Activated T-helper 1 cell treated with Interleukin-2 at 50 U/mL for 16 hours (primary cell): Measurements from ENCODE around the gene NINL.
"Not testable (repeated sequence)": the region's sequence is repeated elsewhere in the genome, so short reads cannot be mapped to it uniquely, and the experiment has no call there.

ENCODE experiments used
- DNase-seq: peaks from one replicate; pipeline ENCODE4 v3.0.0-alpha.2; 2020; ENCODE audit warnings: low read depth

Gene NINL

GRCh38 chr20:25592135-25592852, 7.0 kb upstream of the NINL start:
- DNase-seq = no peak

- not testable (repeated sequence) for DNase-seq
Measured at GRCh38 chr20:25590778-25591177, 5.4 kb upstream of the NINL start.

- DNase-seq = no peak
Measured at GRCh38 chr20:25588491-25588890, 3.2 kb upstream of the NINL start.

- DNase-seq = no peak
Measured at GRCh38 chr20:25587536-25587935, 2.2 kb upstream of the NINL start.

- no peak for DNase-seq
Measured at GRCh38 chr20:25586877-25587276, 1.5 kb upstream of the NINL start.

GRCh38 chr20:25583607-25584006, 1.7 kb downstream of the NINL start:
- not testable (repeated sequence) for DNase-seq

- DNase-seq = no peak
Measured at GRCh38 chr20:25580711-25581110, 4.6 kb downstream of the NINL start.

GRCh38 chr20:25579081-25579770, 6.1 kb downstream of the NINL start:
- DNase-seq = no peak

GRCh38 chr20:25576783-25577530, 8.4 kb downstream of the NINL start:
- no peak for DNase-seq

GRCh38 chr20:25574411-25574810, 10.9 kb downstream of the NINL start:
- no peak for DNase-seq

GRCh38 chr20:25573288-25574251, 11.8 kb downstream of the NINL start:
- DNase-seq = no peak

GRCh38 chr20:25571817-25572216, 13.5 kb downstream of the NINL start:
- no peak for DNase-seq

GRCh38 chr20:25571240-25571639, 14.1 kb downstream of the NINL start:
- no peak for DNase-seq

- no peak for DNase-seq
Measured at GRCh38 chr20:25570148-25570530, 15.2 kb downstream of the NINL start.

GRCh38 chr20:25567286-25567685, 18.0 kb downstream of the NINL start:
- no peak for DNase-seq

- no peak for DNase-seq
Measured at GRCh38 chr20:25566821-25567220, 18.5 kb downstream of the NINL start.

GRCh38 chr20:25565578-25566157, 19.7 kb downstream of the NINL start:
- no peak for DNase-seq

- DNase-seq = no peak
Measured at GRCh38 chr20:25563876-25564275, 21.5 kb downstream of the NINL start.

- DNase-seq = no peak
Measured at GRCh38 chr20:25563362-25563761, 22.0 kb downstream of the NINL start.

GRCh38 chr20:25561771-25562170, 23.6 kb downstream of the NINL start:
- not testable (repeated sequence) for DNase-seq

GRCh38 chr20:25553819-25554296, 31.5 kb downstream of the NINL start:
- no peak for DNase-seq
